ENCODE data around the gene SLC28A1. TPM values are rescaled to one million over a fixed set of nuclear protein-coding genes. Genes with fewer than 3 reads are reported as not detected.

SLC28A1 gene
- polyA plus RNA-seq, result not detected in 2 replicates

GRCh38 chr15:84883916-84884781 lies at the start of gene SLC28A1:
Gene SLC28A1, plus strand, starts transcription at chr15:84884662. Its CDS starts 3,099 bp downstream, at chr15:84887761.

GRCh38 chr15:84981711-84982300 lies 97.3 kb downstream of the SLC28A1 start, which contains the start of gene PDE8A:
Gene PDE8A, plus strand, starts transcription at chr15:84981856. Its CDS starts 307 bp downstream, at chr15:84982163.

Other genes with a start within 250 kb of the SLC28A1 start
- gene WDR73, start 230.4 kb upstream of the SLC28A1 start, polyA plus RNA-seq, result 3.9 and 19.9 TPM in 2 replicates
- 1.4 and 6.1 TPM in 2 replicates for gene NMB, start 226.5 kb upstream of the SLC28A1 start, polyA plus RNA-seq
- gene SEC11A, start 168.5 kb upstream of the SLC28A1 start, polyA plus RNA-seq, result 86.0 and 105 TPM in 2 replicates
- gene ZNF592, start 136.1 kb upstream of the SLC28A1 start, polyA plus RNA-seq, result 0.94 and 1.8 TPM in 2 replicates
- not detected in 2 replicates for gene ALPK3, start 67.3 kb upstream of the SLC28A1 start, polyA plus RNA-seq
- gene PDE8A, start 97.2 kb downstream of the SLC28A1 start, polyA plus RNA-seq, result 4.6 and 6.4 TPM in 2 replicates